ENCODE data around the gene ENDOV. TPM values are rescaled to one million over a fixed set of nuclear protein-coding genes. Genes with fewer than 3 reads are reported as not detected.

ENDOV gene
- total RNA-seq, 1 donor = 13.4 TPM

DNA sequence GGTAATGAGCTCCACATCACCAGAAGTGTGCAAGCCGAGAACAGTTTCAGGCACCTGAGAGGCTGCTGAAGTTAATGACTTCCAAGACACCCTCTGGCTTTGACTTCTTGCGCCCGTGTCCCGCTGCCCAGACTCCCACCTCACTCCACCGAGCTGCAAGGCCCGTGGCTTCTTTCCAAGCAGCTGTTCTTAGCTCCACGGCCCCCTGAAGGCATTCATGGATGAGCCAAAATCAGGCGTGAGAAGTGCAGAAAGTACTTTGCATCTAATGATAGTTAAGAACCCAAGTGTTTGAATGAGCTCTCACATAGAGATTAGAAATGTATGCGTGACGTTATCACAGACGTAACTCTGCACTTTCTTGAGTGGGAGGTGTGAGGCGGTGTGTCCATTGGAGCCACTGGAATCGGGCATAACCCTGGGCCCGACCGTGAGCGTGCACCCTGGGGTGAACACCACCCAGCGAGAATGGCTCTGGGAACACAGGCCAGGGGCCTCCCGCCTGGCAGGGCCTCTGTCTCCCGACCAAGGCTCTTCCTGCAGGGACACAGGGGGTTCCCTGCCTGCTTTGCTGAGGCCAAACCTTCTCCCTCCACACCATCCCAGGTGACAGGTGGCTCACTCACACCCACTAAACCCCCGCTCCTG, 50.5 kb downstream of the ENDOV start:
- TF ChIP-seq, protein P1, sequence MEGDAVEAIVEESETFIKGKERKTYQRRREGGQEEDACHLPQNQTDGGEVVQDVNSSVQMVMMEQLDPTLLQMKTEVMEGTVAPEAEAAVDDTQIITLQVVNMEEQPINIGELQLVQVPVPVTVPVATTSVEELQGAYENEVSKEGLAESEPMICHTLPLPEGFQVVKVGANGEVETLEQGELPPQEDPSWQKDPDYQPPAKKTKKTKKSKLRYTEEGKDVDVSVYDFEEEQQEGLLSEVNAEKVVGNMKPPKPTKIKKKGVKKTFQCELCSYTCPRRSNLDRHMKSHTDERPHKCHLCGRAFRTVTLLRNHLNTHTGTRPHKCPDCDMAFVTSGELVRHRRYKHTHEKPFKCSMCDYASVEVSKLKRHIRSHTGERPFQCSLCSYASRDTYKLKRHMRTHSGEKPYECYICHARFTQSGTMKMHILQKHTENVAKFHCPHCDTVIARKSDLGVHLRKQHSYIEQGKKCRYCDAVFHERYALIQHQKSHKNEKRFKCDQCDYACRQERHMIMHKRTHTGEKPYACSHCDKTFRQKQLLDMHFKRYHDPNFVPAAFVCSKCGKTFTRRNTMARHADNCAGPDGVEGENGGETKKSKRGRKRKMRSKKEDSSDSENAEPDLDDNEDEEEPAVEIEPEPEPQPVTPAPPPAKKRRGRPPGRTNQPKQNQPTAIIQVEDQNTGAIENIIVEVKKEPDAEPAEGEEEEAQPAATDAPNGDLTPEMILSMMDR (IDR thresholded peaks at IDR 0.05; ENCODE audit: insufficient read depth, low read depth, low read length) = no peak
- DNase-seq (ENCODE audit: low read depth) = no peak
- no peak overlapping the region for H3K4me3 ChIP-seq (ENCODE audit: low read depth, low read length)

DNA sequence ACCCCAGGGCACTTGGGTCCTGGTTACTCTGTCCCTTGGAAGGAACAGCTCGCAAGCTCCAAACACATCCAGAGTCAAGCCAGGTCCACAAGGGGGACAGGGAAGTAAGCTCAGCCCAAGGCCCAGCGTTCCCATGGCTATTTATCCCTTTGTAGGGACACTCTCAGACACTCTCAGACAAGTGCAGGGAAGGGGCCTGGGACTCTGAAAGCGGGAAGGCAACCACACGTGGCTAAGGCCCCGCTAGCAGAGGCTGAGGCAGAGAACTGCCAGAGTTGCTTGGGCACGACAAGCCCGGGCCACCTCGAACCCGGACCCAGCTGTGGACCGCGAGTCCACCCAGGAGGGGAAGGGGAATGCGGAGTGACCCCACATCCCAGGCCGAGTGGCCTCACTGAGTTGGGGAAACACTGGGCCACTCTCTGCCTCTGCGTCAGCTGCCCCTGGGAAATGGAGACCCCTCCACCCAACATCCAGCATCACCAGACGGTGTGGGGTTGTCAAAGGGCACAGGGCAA, 51.3 kb downstream of the ENDOV start:
- TF ChIP-seq, protein P1 (IDR thresholded peaks at IDR 0.05; ENCODE audit: insufficient read depth, low read depth, low read length) = no peak
- no peak overlapping the region for H3K4me3 ChIP-seq (ENCODE audit: low read depth, low read length)
- DNase-seq (ENCODE audit: low read depth) = no peak

DNA sequence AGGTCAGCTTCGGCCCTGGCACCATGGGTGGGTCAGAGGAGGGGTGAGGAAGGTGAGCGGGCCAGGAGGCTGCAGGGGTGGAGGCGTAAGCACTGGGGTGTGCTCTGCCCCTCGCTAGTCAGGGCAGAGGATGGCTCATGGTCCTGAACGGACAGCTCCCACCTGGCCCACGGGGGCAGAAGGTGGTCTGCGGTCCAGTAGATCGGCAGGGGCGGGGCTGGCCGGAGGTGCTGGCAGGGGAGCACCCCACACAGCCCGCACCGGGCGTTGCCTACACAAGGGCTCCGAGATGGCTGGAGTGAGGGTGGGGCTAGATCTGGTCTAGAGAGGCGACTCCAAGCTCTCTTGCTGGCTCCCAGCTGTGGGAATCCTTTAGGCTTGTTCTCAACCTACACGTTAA, 53.3 kb downstream of the ENDOV start:
- no peak overlapping the region for H3K4me3 ChIP-seq (ENCODE audit: low read depth, low read length)
- TF ChIP-seq, protein P1 (IDR thresholded peaks at IDR 0.05; ENCODE audit: insufficient read depth, low read depth, low read length) = no peak
- DNase-seq (ENCODE audit: low read depth) = no peak

DNA sequence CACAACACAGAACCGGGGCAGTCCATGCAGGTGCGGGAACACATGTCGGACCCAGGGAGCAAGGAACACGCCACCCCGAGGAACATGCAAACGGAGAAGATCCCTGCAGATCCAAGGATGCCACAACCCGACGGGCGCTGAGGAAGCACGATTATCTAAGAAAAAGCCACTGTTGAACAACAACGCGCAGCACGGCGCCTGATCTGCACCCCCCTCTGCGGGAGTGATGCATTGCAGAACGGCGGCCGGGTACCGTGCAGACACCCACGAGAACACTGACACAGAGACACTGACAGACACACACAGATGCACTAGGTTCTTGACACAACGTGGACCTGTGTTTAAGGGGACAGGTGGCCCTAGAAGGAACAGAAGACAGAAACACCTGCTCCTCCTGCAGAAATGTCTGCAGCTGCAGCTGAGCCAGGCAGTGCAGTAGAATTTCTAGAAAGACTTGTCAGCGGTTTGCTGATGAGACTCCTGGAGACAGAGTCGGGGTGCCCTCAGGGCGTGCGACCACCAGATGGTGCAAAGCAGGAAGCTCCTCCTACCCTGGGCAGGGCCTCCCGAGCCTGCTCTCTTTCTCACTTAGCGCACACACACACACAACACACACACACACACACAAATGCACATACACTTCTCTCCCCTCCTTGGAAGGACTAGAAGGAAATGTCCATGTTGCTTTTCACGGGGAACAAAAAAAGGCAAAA, 54.0 kb downstream of the ENDOV start:
- no peak for DNase-seq (ENCODE audit: low read depth)
- H3K4me3 ChIP-seq (ENCODE audit: low read depth, low read length) = no peak overlapping the region
- TF ChIP-seq, protein P1 (IDR thresholded peaks at IDR 0.05; ENCODE audit: insufficient read depth, low read depth, low read length) = no peak

DNA sequence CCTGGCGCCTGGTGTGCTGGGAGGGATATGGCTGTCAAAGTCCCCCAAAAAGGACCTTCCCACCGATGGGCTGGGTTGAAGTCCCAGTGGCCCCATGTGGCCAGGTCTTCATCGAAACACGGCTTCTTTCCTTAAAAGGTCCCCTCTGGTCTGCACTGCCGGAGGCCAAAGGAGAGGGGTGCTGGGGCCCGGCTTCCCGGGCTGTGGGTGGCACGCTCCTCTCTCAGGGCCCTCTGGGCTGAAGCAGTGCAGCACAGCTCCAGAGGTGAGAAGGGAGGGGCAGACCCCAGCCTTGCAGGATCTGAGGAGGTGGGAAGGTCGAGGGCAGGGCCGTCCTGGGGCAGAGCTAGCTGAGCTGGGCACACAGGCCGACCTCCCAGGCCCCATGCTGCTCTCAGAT, 54.7 kb downstream of the ENDOV start:
- TF ChIP-seq, protein P1 (IDR thresholded peaks at IDR 0.05; ENCODE audit: insufficient read depth, low read depth, low read length) = no peak
- DNase-seq (ENCODE audit: low read depth) = no peak
- H3K4me3 ChIP-seq (ENCODE audit: low read depth, low read length) = no peak overlapping the region

DNA sequence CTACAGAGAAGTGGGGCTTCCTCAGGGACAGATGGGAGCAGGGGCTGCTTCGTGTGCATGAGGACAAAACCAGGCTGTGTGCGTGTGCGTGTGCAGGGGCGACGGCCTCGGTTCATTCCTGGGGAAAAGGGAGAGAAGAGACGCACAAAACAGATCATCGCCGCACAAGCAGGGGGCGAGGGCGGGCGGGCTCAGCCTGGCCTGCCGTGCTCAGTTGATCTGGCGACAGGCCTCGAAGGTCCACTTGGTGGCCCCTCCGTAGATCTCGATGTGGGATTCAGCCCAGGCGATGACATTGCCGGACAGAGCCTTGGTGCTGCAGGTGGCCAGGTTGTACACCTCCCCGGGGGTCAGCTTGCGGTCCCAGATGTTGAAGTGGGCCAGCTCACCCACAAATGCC, 55.6 kb downstream of the ENDOV start:
- TF ChIP-seq, protein P1 (IDR thresholded peaks at IDR 0.05; ENCODE audit: insufficient read depth, low read depth, low read length) = no peak
- H3K4me3 ChIP-seq (ENCODE audit: low read depth, low read length) = no peak overlapping the region
- no peak for DNase-seq (ENCODE audit: low read depth)
